Liver (tissue), 9 donors: ENCODE results near the gene PITPNM3. TPM values are rescaled to one million over a fixed set of nuclear protein-coding genes. Genes with fewer than 3 reads are reported as not detected.

Experiments
- DNase-seq: peaks from one replicate; pipeline ENCODE4 v3.0.0-alpha.2; 2017; ENCODE audit warnings: low spot score
- H3K27ac ChIP-seq, 2 donors: one replicate each; pipeline ENCODE4 v1.7.0; 2013; ENCODE audit warnings: inconsistent platforms in 2 of 2, low read length in 2 of 2, control low read depth in 1 of 2, low read depth in 1 of 2, mild to moderate bottlenecking in 1 of 2
- H3K27me3 ChIP-seq, 4 donors: one replicate each; pipeline versions ENCODE4 v1.6.1 to v1.7.0; 2013; ENCODE audit warnings: low read length in 3 of 4, inconsistent platforms in 1 of 4, mild to moderate bottlenecking in 1 of 4, moderate library complexity in 1 of 4; ENCODE audit not compliant: control insufficient read depth in 4 of 4, insufficient read depth in 4 of 4
- H3K36me3 ChIP-seq, 4 donors: one replicate each; pipeline versions ENCODE4 v1.6.1 to v1.7.0; 2013; ENCODE audit warnings: low read length in 3 of 4, mild to moderate bottlenecking in 3 of 4, low read depth in 1 of 4, moderate library complexity in 1 of 4; ENCODE audit not compliant: control insufficient read depth in 4 of 4, insufficient read depth in 3 of 4
- H3K4me1 ChIP-seq, 4 donors: one replicate each; pipeline versions ENCODE4 v1.6.1 to v1.7.0; 2013; ENCODE audit warnings: low read length in 3 of 4, mild to moderate bottlenecking in 3 of 4, moderate library complexity in 1 of 4; ENCODE audit not compliant: control insufficient read depth in 4 of 4, insufficient read depth in 4 of 4
- H3K4me3 ChIP-seq, 3 donors: one replicate each; pipeline versions ENCODE4 v1.6.1 to v1.7.0; 2013; ENCODE audit warnings: low read length in 3 of 3, control low read depth in 1 of 3, low read depth in 1 of 3, mild to moderate bottlenecking in 1 of 3
- H3K9ac ChIP-seq, 2 donors: one replicate each; pipeline ENCODE4 v1.7.0; 2013; ENCODE audit warnings: low read length in 2 of 2, mild to moderate bottlenecking in 2 of 2, moderate library complexity in 2 of 2, control low read depth in 1 of 2, low read depth in 1 of 2
- H3K9me3 ChIP-seq, 4 donors: one replicate each; pipeline versions ENCODE4 v1.6.1 to v1.7.0; 2013; ENCODE audit warnings: low read length in 3 of 4; ENCODE audit not compliant: control insufficient read depth in 4 of 4
- EGR1 ChIP-seq, 2 donors: IDR thresholded peaks; 2 replicates each; pipeline ENCODE4 v1.6.1; 2016 to 2018; ENCODE audit warnings: antibody characterized with exemption in 2 of 2, low read depth in 2 of 2
- GABPA ChIP-seq, 2 donors: IDR thresholded peaks in 1 of 2; conservative IDR thresholded peaks in 1 of 2; 2 replicates each; pipeline ENCODE4 v1.6.1; 2016; ENCODE audit warnings: antibody characterized with exemption in 2 of 2, mild to moderate bottlenecking in 1 of 2, moderate library complexity in 1 of 2
- HNF4A ChIP-seq, 2 donors: conservative IDR thresholded peaks; 2 replicates each; pipeline ENCODE4 v1.6.1; 2016; ENCODE audit warnings: antibody characterized with exemption in 2 of 2, mild to moderate bottlenecking in 2 of 2
- NR2F2 ChIP-seq: IDR thresholded peaks from 2 replicates; pipeline ENCODE4 v1.6.1; 2016; ENCODE audit warnings: antibody characterized with exemption
- RXRA ChIP-seq, 2 donors: IDR thresholded peaks; 2 replicates each; pipeline ENCODE4 v1.6.1; 2017 to 2018; ENCODE audit warnings: antibody characterized with exemption in 2 of 2, mild to moderate bottlenecking in 1 of 2
- YY1 ChIP-seq: IDR thresholded peaks from 2 replicates; pipeline ENCODE4 v1.6.1; 2016; ENCODE audit warnings: antibody characterized with exemption, mild to moderate bottlenecking
- ZBTB33 ChIP-seq: IDR thresholded peaks from 2 replicates; pipeline ENCODE4 v1.6.1; 2016; ENCODE audit warnings: antibody characterized with exemption
- WGBS: extraction: QIAGEN DNeasy Blood & Tissue Kit; methylation state at CpG from one replicate; pipeline ENCODE4 v1.1.7; 2013; 5-methylcytosine and 5-hydroxymethylcytosine counted together
- polyA plus RNA-seq, 2 donors: library from polyadenylated mRNA; stranded (reverse) in 1 of 2; unstranded in 1 of 2; fragments of 200-250 nt in 1 of 2; fragments of >200 nt in 1 of 2; fragmentation: Nextera tagmentation in 1 of 2; extraction: Ambion mirVana in 1 of 2; gene quantifications; one replicate each; pipeline versions ENCODE4 v1.2.1 to v1.2.3, GENCODE V29; 2013 to 2015
- total RNA-seq, 2 donors: library from RNA; depleted of rRNA; stranded (reverse); fragments of >200 nt; gene quantifications; one replicate each; pipeline ENCODE4 v1.2.3, GENCODE V29; 2014
- TF ChIP-seq, protein P1 (sequence below): IDR thresholded peaks from 2 replicates; pipeline ENCODE4 v1.6.1; 2016; ENCODE audit warnings: antibody characterized with exemption
- TF ChIP-seq, protein P2 (sequence below): fragments of 150-350 bp; IDR thresholded peaks from 2 replicates; pipeline ENCODE4 v1.5.1; 2017; ENCODE audit warnings: improper control_type of control experiment, low read depth, low read length; ENCODE audit not compliant: missing input control
- donor health status: healthy.
- donor health status: healthy.
- donor health status: healthy.
- donor health status: healthy.
- donor health status: healthy.

Gene PITPNM3
- total and polyA plus RNA-seq, 4 donors = 1.5 to 5.0 (median 1.8) TPM

GRCh38 chr17:6461792-6462524, 94.4 kb downstream of the PITPNM3 start:
- TF ChIP-seq HNF4A (conservative IDR thresholded peaks at IDR 0.05) (no peak), EGR1 (IDR thresholded peaks at IDR 0.05; ENCODE audit: low read depth in 2 of 2) (no peak), YY1 (no peak), NR2F2 (no peak)
- Histone ChIP-seq H3K4me1 (no peaks in the 10 kb centered on the region), H3K9ac (no peak overlapping the region), H3K4me3 (no peak overlapping the region), H3K9me3 (no peaks in the 10 kb centered on the region), H3K27me3 (no peaks in the 10 kb centered on the region), H3K36me3 (no peaks in the 10 kb centered on the region), H3K27ac (no peak overlapping the region)
- DNase-seq = no peak
- WGBS = 84% methylated on average over 10 of the region's 10 CpGs

DNA sequence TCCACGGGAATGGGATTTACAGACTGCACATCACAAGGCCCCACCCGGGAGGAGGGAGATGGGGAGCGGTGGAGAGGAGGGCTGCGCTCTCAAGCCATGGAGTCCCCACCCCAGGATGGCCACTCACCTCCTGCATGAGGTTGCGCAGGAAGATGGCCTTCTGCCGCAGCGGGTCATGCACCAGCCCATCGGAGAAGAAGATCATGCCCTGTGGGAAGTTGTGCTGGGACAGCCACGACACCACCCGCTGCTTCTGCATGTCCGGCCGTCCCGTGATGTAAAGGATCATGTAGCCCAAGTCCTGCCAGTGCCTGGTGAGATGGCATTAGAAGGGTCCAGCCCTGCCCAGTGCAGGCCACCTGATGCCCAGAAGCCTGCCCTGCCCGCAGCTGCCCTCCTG, 95.1 kb downstream of the PITPNM3 start:
- no peaks in the 10 kb centered on the region for H3K36me3 ChIP-seq
- WGBS = 95% methylated on average over 14 of the region's 14 CpGs
- no peaks in the 10 kb centered on the region for H3K27me3 ChIP-seq
- H3K4me1 ChIP-seq = no peaks in the 10 kb centered on the region
- H3K27ac ChIP-seq = no peak overlapping the region
- TF ChIP-seq, protein P1, sequence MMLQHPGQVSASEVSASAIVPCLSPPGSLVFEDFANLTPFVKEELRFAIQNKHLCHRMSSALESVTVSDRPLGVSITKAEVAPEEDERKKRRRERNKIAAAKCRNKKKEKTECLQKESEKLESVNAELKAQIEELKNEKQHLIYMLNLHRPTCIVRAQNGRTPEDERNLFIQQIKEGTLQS = no peak
- TF ChIP-seq NR2F2 = no peak
- TF ChIP-seq GABPA (IDR thresholded peaks at IDR 0.05 in 1 of 2, conservative IDR thresholded peaks at IDR 0.05 in 1 of 2) = no peak
- no peak for TF ChIP-seq RXRA (IDR thresholded peaks at IDR 0.05)
- TF ChIP-seq, protein P2, sequence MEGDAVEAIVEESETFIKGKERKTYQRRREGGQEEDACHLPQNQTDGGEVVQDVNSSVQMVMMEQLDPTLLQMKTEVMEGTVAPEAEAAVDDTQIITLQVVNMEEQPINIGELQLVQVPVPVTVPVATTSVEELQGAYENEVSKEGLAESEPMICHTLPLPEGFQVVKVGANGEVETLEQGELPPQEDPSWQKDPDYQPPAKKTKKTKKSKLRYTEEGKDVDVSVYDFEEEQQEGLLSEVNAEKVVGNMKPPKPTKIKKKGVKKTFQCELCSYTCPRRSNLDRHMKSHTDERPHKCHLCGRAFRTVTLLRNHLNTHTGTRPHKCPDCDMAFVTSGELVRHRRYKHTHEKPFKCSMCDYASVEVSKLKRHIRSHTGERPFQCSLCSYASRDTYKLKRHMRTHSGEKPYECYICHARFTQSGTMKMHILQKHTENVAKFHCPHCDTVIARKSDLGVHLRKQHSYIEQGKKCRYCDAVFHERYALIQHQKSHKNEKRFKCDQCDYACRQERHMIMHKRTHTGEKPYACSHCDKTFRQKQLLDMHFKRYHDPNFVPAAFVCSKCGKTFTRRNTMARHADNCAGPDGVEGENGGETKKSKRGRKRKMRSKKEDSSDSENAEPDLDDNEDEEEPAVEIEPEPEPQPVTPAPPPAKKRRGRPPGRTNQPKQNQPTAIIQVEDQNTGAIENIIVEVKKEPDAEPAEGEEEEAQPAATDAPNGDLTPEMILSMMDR = no peak
- TF ChIP-seq ZBTB33 = no peak
- H3K9ac ChIP-seq = no peak overlapping the region
- no peaks in the 10 kb centered on the region for H3K9me3 ChIP-seq
- H3K4me3 ChIP-seq = no peak overlapping the region
- no peak for DNase-seq

GRCh38 chr17:6460531-6461161, 95.7 kb downstream of the PITPNM3 start:
- H3K27ac ChIP-seq = no peak overlapping the region
- no peak overlapping the region for H3K9ac ChIP-seq
- no peaks in the 10 kb centered on the region for H3K36me3 ChIP-seq
- 84% methylated on average over 9 of the region's 9 CpGs for WGBS
- H3K9me3 ChIP-seq = no peaks in the 10 kb centered on the region
- H3K27me3 ChIP-seq = no peaks in the 10 kb centered on the region
- no peaks in the 10 kb centered on the region for H3K4me1 ChIP-seq
- no peak for DNase-seq
- TF ChIP-seq EGR1 (IDR thresholded peaks at IDR 0.05; ENCODE audit: low read depth in 2 of 2) = no peak
- no peak overlapping the region for H3K4me3 ChIP-seq
